ENCODE data around the gene LZTR1.

DNA sequence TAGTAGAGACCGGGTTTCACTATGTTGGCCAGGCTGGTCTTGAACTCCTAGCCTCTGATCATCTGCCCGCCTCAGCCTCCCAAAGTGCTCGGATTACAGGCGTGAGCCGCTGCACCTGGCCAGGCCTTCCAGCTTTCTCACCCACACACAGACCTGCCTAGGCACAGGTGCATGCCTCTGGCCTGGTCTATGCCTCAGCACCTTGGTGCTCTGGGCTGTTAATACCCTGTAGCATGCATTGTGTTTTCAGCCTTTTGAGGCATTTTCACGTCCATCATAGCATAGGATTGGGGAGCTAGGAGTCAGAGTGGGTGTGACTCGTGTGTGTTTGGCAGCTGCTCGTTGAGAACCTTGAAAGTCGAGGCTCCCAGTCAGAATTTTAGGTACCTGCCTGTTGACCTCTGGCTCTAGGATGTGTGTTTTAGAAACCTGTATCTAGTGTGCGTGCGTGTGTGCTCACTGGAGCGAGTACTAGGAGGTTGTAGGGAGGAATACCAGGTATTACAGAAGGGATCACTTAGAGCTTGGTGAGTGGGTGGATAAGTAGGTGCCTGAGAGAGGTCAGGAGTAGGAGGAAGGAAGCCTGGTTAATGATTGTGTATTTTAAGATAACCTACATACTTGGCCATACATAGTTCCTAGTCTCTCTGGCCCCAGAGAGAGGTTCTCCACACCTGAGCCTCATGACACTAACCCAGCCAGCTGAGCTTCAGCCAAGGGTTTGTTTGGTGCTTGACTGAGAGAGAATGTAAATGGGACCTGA is 44.9 kb upstream of the LZTR1 start:
- TF ChIP-seq, protein P1, sequence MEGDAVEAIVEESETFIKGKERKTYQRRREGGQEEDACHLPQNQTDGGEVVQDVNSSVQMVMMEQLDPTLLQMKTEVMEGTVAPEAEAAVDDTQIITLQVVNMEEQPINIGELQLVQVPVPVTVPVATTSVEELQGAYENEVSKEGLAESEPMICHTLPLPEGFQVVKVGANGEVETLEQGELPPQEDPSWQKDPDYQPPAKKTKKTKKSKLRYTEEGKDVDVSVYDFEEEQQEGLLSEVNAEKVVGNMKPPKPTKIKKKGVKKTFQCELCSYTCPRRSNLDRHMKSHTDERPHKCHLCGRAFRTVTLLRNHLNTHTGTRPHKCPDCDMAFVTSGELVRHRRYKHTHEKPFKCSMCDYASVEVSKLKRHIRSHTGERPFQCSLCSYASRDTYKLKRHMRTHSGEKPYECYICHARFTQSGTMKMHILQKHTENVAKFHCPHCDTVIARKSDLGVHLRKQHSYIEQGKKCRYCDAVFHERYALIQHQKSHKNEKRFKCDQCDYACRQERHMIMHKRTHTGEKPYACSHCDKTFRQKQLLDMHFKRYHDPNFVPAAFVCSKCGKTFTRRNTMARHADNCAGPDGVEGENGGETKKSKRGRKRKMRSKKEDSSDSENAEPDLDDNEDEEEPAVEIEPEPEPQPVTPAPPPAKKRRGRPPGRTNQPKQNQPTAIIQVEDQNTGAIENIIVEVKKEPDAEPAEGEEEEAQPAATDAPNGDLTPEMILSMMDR (IDR thresholded peaks at IDR 0.05), result no peak
- TF ChIP-seq YY1 (IDR thresholded peaks at IDR 0.05; ENCODE audit: low read depth), result no peak
- TF ChIP-seq FOSL2 (IDR thresholded peaks at IDR 0.05; ENCODE audit: borderline replicate concordance, low read depth), result no peak
- no peak for TF ChIP-seq RFX5 (IDR thresholded peaks at IDR 0.05; ENCODE audit: low read length)
- no peak for TF ChIP-seq NRF1 (IDR thresholded peaks at IDR 0.05; ENCODE audit: low read depth, low read length)
- TF ChIP-seq, protein P2, sequence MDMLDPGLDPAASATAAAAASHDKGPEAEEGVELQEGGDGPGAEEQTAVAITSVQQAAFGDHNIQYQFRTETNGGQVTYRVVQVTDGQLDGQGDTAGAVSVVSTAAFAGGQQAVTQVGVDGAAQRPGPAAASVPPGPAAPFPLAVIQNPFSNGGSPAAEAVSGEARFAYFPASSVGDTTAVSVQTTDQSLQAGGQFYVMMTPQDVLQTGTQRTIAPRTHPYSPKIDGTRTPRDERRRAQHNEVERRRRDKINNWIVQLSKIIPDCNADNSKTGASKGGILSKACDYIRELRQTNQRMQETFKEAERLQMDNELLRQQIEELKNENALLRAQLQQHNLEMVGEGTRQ (IDR thresholded peaks at IDR 0.05; ENCODE audit: borderline replicate concordance, low read depth, low read length), result no peak

Data from SK-N-SH (cell line).